ENCODE results near the gene DEPDC1B. TPM values are rescaled to one million over a fixed set of nuclear protein-coding genes. Genes with fewer than 3 reads are reported as not detected.
A peak's percentile ranks its signal among the peaks of the same experiment; 100 is the strongest.

Gene DEPDC1B
- total RNA-seq, 1 experiment from 2014 or later = 29.2 TPM

GRCh38 chr5:60649288-60649917 lies 50.6 kb downstream of the DEPDC1B start:
- Histone ChIP-seq H2AFZ (no peak overlapping the region), H3K4me3 (no peak overlapping the region), H4K20me1 (ENCODE audit: insufficient read depth) (no peaks in the 10 kb centered on the region), H3K27me3 (ENCODE audit: insufficient read depth, low read depth) (no peaks in the 10 kb centered on the region), H3K4me1 (replicated peaks; ENCODE audit: insufficient read depth) (peaks cover 6% of the 10 kb centered on the region; the same call in 1 of the 2 replicates), H3K36me3 (ENCODE audit: low read depth) (no peaks in the 10 kb centered on the region), H3F3A (ENCODE audit: insufficient read depth, low read depth) (no peaks in the 10 kb centered on the region), H3K79me2 (ENCODE audit: low read depth) (no peaks in the 10 kb centered on the region), H3K9me3 (ENCODE audit: insufficient read depth, low read depth) (no peaks in the 10 kb centered on the region), H3K27ac (no peak overlapping the region), H3K4me2 (no peak overlapping the region), H3K9me2 (ENCODE audit: insufficient read depth) (no peaks in the 10 kb centered on the region)
- BruUV-seq (replicated peaks) = no TSS peak
- DNase-seq = no peak
- intact Hi-C loops (cut with micrococcal nuclease; ENCODE audit: unreplicated experiment) = loop anchor here (1.0 kb wide), 1 partner anchor 839 kb away; no protein-coding TSS in a partner anchor
- POLR2A ChIA-PET (ENCODE audit: unreplicated experiment) = interaction anchor here (0.5 to 0.6 kb wide), 2 partner anchors 52 to 558 kb away, joined by 3 to 7 read pairs; no protein-coding TSS in a partner anchor
- CTCF ChIA-PET = interaction anchor here (0.5 to 0.7 kb wide), 4 partner anchors 61 to 1582 kb away, joined by 3 to 5 read pairs (median 4); no protein-coding TSS in a partner anchor
- TF ChIP-seq EZH2 (IDR thresholded peaks at IDR 0.05; ENCODE audit: low read depth) (no peak), CTCF (conservative IDR thresholded peaks at IDR 0.05) (peak; percentile 68)

DNA sequence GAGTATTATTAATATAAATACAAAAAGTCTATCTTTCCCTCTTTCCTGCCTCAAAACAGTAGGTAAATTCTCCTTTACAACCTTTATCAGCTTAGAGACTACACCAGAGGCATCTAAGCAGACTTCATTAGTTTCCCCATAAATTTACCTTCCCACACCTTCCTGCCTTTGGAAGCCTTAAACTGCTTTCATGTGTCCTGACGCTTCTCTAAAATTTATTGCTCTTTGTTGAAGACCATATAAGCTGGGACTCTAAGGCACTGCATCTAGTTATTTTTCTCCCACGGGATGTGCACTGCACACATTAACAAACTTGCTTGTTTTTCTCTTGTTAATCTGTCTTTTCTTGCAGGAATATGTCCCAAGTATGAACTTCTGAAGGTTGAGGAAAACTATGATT lies 51.8 kb downstream of the DEPDC1B start:
- no TSS peak for BruUV-seq (replicated peaks)
- Histone ChIP-seq H3K27ac (no peak overlapping the region), H3K9me3 (ENCODE audit: insufficient read depth, low read depth) (no peaks in the 10 kb centered on the region), H4K20me1 (ENCODE audit: insufficient read depth) (no peaks in the 10 kb centered on the region), H3K4me1 (replicated peaks; ENCODE audit: insufficient read depth) (peaks cover 6% of the 10 kb centered on the region; the same call in 1 of the 2 replicates), H3K9me2 (ENCODE audit: insufficient read depth) (no peaks in the 10 kb centered on the region), H2AFZ (no peak overlapping the region), H3K27me3 (ENCODE audit: insufficient read depth, low read depth) (no peaks in the 10 kb centered on the region), H3K36me3 (ENCODE audit: low read depth) (no peaks in the 10 kb centered on the region), H3F3A (ENCODE audit: insufficient read depth, low read depth) (no peaks in the 10 kb centered on the region), H3K4me3 (no peak overlapping the region), H3K79me2 (ENCODE audit: low read depth) (no peaks in the 10 kb centered on the region), H3K4me2 (no peak overlapping the region)
- DNase-seq = no peak
- POLR2A ChIA-PET (ENCODE audit: unreplicated experiment) = no interaction called here
- TF ChIP-seq CTCF (conservative IDR thresholded peaks at IDR 0.05) (no peak), EZH2 (IDR thresholded peaks at IDR 0.05; ENCODE audit: low read depth) (no peak)
- CTCF ChIA-PET = no interaction called here
- intact Hi-C loops (cut with micrococcal nuclease; ENCODE audit: unreplicated experiment) = no loop called here

DNA sequence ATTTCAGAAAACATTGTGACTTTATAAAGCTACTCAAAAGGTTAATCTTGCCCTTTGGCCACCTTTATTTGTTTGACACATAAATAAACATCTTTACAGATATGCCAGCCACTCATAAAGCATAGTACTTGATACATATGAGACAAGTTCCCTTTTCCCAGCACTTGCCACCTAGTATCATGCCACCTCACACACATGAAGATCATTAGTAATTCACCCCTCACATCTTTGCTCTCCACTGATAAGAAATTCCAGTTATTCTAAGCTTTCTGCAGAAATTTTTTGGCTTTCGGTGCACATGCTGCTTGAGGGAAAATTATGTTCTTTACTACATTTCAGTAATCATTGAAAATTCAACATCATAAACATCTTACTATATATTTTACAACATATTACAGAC lies 59.1 kb downstream of the DEPDC1B start:
- no peak for TF ChIP-seq EZH2 (IDR thresholded peaks at IDR 0.05; ENCODE audit: low read depth)
- TF ChIP-seq CTCF (conservative IDR thresholded peaks at IDR 0.05) = no peak
- Histone ChIP-seq H3F3A (ENCODE audit: insufficient read depth, low read depth) (no peaks in the 10 kb centered on the region), H3K27ac (no peak overlapping the region), H2AFZ (no peak overlapping the region), H3K4me2 (no peak overlapping the region), H4K20me1 (ENCODE audit: insufficient read depth) (no peaks in the 10 kb centered on the region), H3K4me3 (no peak overlapping the region), H3K27me3 (ENCODE audit: insufficient read depth, low read depth) (no peaks in the 10 kb centered on the region), H3K9me2 (ENCODE audit: insufficient read depth) (no peaks in the 10 kb centered on the region), H3K36me3 (ENCODE audit: low read depth) (no peaks in the 10 kb centered on the region), H3K79me2 (ENCODE audit: low read depth) (no peaks in the 10 kb centered on the region), H3K4me1 (replicated peaks; ENCODE audit: insufficient read depth) (no peaks in the 10 kb centered on the region), H3K9me3 (ENCODE audit: insufficient read depth, low read depth) (no peaks in the 10 kb centered on the region)
- intact Hi-C loops (cut with micrococcal nuclease; ENCODE audit: unreplicated experiment) = no loop called here
- POLR2A ChIA-PET (ENCODE audit: unreplicated experiment) = no interaction called here
- BruUV-seq (replicated peaks) = no TSS peak
- CTCF ChIA-PET = no interaction called here
- no peak for DNase-seq
